Duodenal mucosa (tissue), 2 donors: ENCODE results near the gene SERPINE1.

Source experiments
- H3K27ac ChIP-seq: one replicate; pipeline ENCODE4 v1.7.0; 2013; ENCODE audit warnings: low read depth, low read length
- H3K27me3 ChIP-seq, 2 donors: one replicate each; pipeline ENCODE4 v1.7.0; 2013; ENCODE audit warnings: low read length in 2 of 2, control low read depth in 1 of 2; ENCODE audit not compliant: insufficient read depth in 2 of 2, control insufficient read depth in 1 of 2
- H3K36me3 ChIP-seq, 2 donors: one replicate each; pipeline ENCODE4 v1.7.0; 2013; ENCODE audit warnings: low read length in 2 of 2, control low read depth in 1 of 2; ENCODE audit not compliant: insufficient read depth in 2 of 2, control insufficient read depth in 1 of 2
- H3K4me1 ChIP-seq, 2 donors: one replicate each; pipeline ENCODE4 v1.7.0; 2013; ENCODE audit warnings: low read length in 2 of 2, control low read depth in 1 of 2; ENCODE audit not compliant: insufficient read depth in 2 of 2, control insufficient read depth in 1 of 2
- H3K4me3 ChIP-seq, 2 donors: one replicate each; pipeline ENCODE4 v1.7.0; 2013; ENCODE audit warnings: low read length in 2 of 2, low read depth in 1 of 2
- H3K9ac ChIP-seq, 2 donors: one replicate each; pipeline ENCODE4 v1.7.0; 2013; ENCODE audit warnings: low read length in 2 of 2, low read depth in 1 of 2
- H3K9me3 ChIP-seq, 2 donors: one replicate each; pipeline ENCODE4 v1.7.0; 2013; ENCODE audit warnings: low read length in 2 of 2, control low read depth in 1 of 2; ENCODE audit not compliant: control insufficient read depth in 1 of 2

SERPINE1 gene

GRCh38 chr7:101179117-101179516 is 52.2 kb downstream of the SERPINE1 start:
- peaks cover 3 to 7% of the 10 kb centered on the region in 2 donors for H3K4me1 ChIP-seq
- no peak overlapping the region for H3K27ac ChIP-seq
- H3K36me3 ChIP-seq = no peaks in the 10 kb centered on the region
- no peaks in the 10 kb centered on the region for H3K9me3 ChIP-seq
- no peak overlapping the region for H3K9ac ChIP-seq
- no peak overlapping the region for H3K4me3 ChIP-seq
- peaks cover 34 to 39% of the 10 kb centered on the region in 2 donors for H3K27me3 ChIP-seq

GRCh38 chr7:101179713-101180112 is 52.8 kb downstream of the SERPINE1 start:
- no peaks in the 10 kb centered on the region for H3K9me3 ChIP-seq
- H3K9ac ChIP-seq = no peak overlapping the region
- H3K27ac ChIP-seq = no peak overlapping the region
- peaks cover 3% of the 10 kb centered on the region in 2 donors for H3K4me1 ChIP-seq
- H3K4me3 ChIP-seq = no peak overlapping the region
- no peaks in the 10 kb centered on the region for H3K36me3 ChIP-seq
- H3K27me3 ChIP-seq = peaks cover 29 to 34% of the 10 kb centered on the region in 2 donors

GRCh38 chr7:101180130-101180755 is 53.3 kb downstream of the SERPINE1 start, which contains the start of gene NAT16:
Gene NAT16 (minus strand): TSS chr7:101180293. CDS start chr7:101174807, 5,486 bp downstream.
- no peak within 1 kb of the TSS for H3K27ac ChIP-seq
- H3K4me3 ChIP-seq = no peak within 1 kb of the TSS
- H3K4me1 ChIP-seq = peaks cover 3% of the 10 kb centered on the region in 2 donors
- H3K9ac ChIP-seq = no peak within 1 kb of the TSS
- H3K27me3 ChIP-seq = peaks cover 29 to 34% of the 10 kb centered on the region in 2 donors
- H3K9me3 ChIP-seq = no peaks in the 10 kb centered on the region
- no peaks in the 10 kb centered on the region for H3K36me3 ChIP-seq

GRCh38 chr7:101185258-101185839 is 58.4 kb downstream of the SERPINE1 start:
- peaks cover 5 to 6% of the 10 kb centered on the region in 2 donors for H3K27me3 ChIP-seq

GRCh38 chr7:101186194-101186593 is 59.3 kb downstream of the SERPINE1 start:
- no peak overlapping the region for H3K4me3 ChIP-seq
- no peaks in the 10 kb centered on the region for H3K9me3 ChIP-seq
- H3K36me3 ChIP-seq = no peaks in the 10 kb centered on the region
- peaks cover 0 to 3% of the 10 kb centered on the region in 2 donors for H3K4me1 ChIP-seq
- no peak overlapping the region for H3K27ac ChIP-seq
- no peak overlapping the region for H3K9ac ChIP-seq
- H3K27me3 ChIP-seq = no peaks in the 10 kb centered on the region

More at GRCh38 chr7:101185258-101185839, 58.4 kb downstream of the SERPINE1 start:
- Histone ChIP-seq H3K9ac (no peak overlapping the region), H3K36me3 (no peaks in the 10 kb centered on the region), H3K27ac (no peak overlapping the region), H3K4me3 (no peak overlapping the region), H3K4me1 (peaks cover under 1 to 3% of the 10 kb centered on the region in 2 donors), H3K9me3 (no peaks in the 10 kb centered on the region)

DNA sequence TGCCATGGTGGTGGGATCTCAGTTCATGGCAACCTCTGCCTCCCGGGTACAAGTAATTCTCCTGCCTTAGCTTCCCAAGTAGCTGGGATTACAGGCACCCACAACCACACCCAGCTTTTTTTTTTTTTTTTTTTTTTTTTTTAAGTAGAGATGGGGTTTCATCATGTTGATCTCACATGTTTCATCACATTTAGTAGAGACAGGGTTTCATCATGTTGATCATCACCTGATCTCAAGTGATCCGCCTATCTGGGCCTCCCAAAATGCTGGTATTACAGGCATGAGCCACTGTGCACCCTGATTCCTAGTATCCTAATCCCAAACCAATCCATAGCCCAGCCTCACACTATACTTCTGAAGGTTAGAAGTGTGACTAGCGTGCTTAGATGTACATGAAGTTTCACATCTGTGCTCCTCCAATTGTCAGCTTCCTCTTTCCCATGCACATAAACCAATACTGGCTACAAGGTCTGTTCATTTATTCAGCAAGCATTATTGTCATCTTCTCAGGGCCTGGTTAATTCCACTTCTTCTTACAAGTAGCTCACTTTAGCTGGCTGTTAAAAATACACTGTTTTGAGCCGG is 60.0 kb downstream of the SERPINE1 start:
- Histone ChIP-seq H3K27ac (no peak overlapping the region), H3K27me3 (no peaks in the 10 kb centered on the region), H3K4me1 (peaks cover 0 to 3% of the 10 kb centered on the region in 2 donors), H3K4me3 (no peak overlapping the region), H3K36me3 (no peaks in the 10 kb centered on the region), H3K9ac (no peak overlapping the region), H3K9me3 (no peaks in the 10 kb centered on the region)
